C4-2B (cell line): ENCODE measurements around the gene TMEM52B.

Experiments used
- ZFX ChIP-seq: fragments of 450-650 bp; IDR thresholded peaks from 2 replicates; pipeline ENCODE4 v1.6.1; 2017
- TF ChIP-seq, protein P1 (sequence below): fragments of 450-650 bp; conservative IDR thresholded peaks from 2 replicates; pipeline ENCODE4 v1.5.1; 2017; ENCODE audit warnings: mild to moderate bottlenecking

DNA sequence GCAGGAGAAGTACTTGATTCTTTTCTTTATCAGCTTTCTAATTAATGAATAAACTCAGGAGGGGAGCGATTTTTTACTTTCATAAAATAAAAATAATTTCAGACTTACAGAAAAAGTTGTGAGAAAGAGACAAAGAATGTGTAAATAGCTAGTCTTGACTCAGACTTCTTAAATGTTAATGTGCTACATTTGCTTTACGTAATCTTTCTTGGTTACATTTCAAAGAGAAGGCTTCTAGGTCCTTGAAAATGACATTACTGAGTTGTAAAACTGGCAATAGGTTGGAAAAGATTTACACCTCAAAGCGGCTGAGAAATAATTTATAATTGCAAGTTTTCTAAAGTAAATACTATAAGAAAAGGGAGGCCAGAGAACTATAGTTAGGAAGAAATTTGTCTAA, 62.5 kb downstream of the TMEM52B start:
- TF ChIP-seq, protein P1, sequence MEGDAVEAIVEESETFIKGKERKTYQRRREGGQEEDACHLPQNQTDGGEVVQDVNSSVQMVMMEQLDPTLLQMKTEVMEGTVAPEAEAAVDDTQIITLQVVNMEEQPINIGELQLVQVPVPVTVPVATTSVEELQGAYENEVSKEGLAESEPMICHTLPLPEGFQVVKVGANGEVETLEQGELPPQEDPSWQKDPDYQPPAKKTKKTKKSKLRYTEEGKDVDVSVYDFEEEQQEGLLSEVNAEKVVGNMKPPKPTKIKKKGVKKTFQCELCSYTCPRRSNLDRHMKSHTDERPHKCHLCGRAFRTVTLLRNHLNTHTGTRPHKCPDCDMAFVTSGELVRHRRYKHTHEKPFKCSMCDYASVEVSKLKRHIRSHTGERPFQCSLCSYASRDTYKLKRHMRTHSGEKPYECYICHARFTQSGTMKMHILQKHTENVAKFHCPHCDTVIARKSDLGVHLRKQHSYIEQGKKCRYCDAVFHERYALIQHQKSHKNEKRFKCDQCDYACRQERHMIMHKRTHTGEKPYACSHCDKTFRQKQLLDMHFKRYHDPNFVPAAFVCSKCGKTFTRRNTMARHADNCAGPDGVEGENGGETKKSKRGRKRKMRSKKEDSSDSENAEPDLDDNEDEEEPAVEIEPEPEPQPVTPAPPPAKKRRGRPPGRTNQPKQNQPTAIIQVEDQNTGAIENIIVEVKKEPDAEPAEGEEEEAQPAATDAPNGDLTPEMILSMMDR, result no peak
- TF ChIP-seq ZFX, result no peak
